ENCODE results near the gene DLX2. TPM values are rescaled to one million over a fixed set of nuclear protein-coding genes. Genes with fewer than 3 reads are reported as not detected.

The DLX2 gene
- total RNA-seq, 1 donor from 2014 or later = not detected

GRCh38 chr2:172137943-172138342 is 35.2 kb upstream of the DLX2 start:
- Histone ChIP-seq H3K79me2 (ENCODE audit: low read depth) (no peaks in the 10 kb centered on the region), H2AFZ (replicated peaks) (no peak overlapping the region), H4K20me1 (ENCODE audit: low read depth) (no peaks in the 10 kb centered on the region), H3K4me3 (no peak overlapping the region), H3K36me3 (no peaks in the 10 kb centered on the region), H3K9ac (no peak overlapping the region), H3K4me1 (peaks cover 9% of the 10 kb centered on the region), H3F3A (ENCODE audit: low read depth) (peaks cover 22% of the 10 kb centered on the region), H3K27me3 (no peaks in the 10 kb centered on the region), H3K4me2 (no peak overlapping the region), H3K9me3 (ENCODE audit: low read depth) (no peaks in the 10 kb centered on the region), H3K27ac (no peak overlapping the region)
- H3K27me3 Mint-ChIP-seq (ENCODE audit: insufficient read depth, low read depth) = peaks cover 8% of the 10 kb centered on the region
- no peak overlapping the region for H3K4me3 Mint-ChIP-seq
- TF ChIP-seq EZH2phosphoT487 (IDR thresholded peaks at IDR 0.05) = no peak
- TF ChIP-seq CTCF (IDR thresholded peaks at IDR 0.05) = no peak
- TF ChIP-seq EZH2 (IDR thresholded peaks at IDR 0.05) = no peak
- no peaks in the 10 kb centered on the region for H3K36me3 Mint-ChIP-seq
- H3K27ac Mint-ChIP-seq = no peak overlapping the region
- no peaks in the 10 kb centered on the region for H3K4me1 Mint-ChIP-seq
- peaks cover 9% of the 10 kb centered on the region for H3K9me3 Mint-ChIP-seq
- no peak for DNase-seq (ENCODE audit: low spot score)

- Histone ChIP-seq H3K4me1 (peaks cover 17% of the 10 kb centered on the region), H3K27me3 (no peaks in the 10 kb centered on the region), H2AFZ (replicated peaks) (no peak overlapping the region), H3F3A (ENCODE audit: low read depth) (peaks cover 29% of the 10 kb centered on the region), H3K9ac (no peak overlapping the region), H3K27ac (no peak overlapping the region), H3K79me2 (ENCODE audit: low read depth) (no peaks in the 10 kb centered on the region), H3K9me3 (ENCODE audit: low read depth) (no peaks in the 10 kb centered on the region), H3K4me3 (no peak overlapping the region), H3K36me3 (no peaks in the 10 kb centered on the region), H3K4me2 (no peak overlapping the region), H4K20me1 (ENCODE audit: low read depth) (no peaks in the 10 kb centered on the region)
- Mint-ChIP-seq H3K9me3 (peaks cover 9% of the 10 kb centered on the region), H3K27ac (no peak overlapping the region), H3K4me3 (no peak overlapping the region), H3K4me1 (peaks cover 4% of the 10 kb centered on the region), H3K36me3 (no peaks in the 10 kb centered on the region), H3K27me3 (ENCODE audit: insufficient read depth, low read depth) (peaks cover 10% of the 10 kb centered on the region)
- TF ChIP-seq CTCF (IDR thresholded peaks at IDR 0.05) = no peak
- no peak for TF ChIP-seq EZH2 (IDR thresholded peaks at IDR 0.05)
- TF ChIP-seq EZH2phosphoT487 (IDR thresholded peaks at IDR 0.05) = no peak
- no peak for DNase-seq (ENCODE audit: low spot score)
These were observed 34.4 kb upstream of the DLX2 start for GRCh38 chr2:172137109-172137508.

GRCh38 chr2:172135446-172135845 is 32.7 kb upstream of the DLX2 start:
- Mint-ChIP-seq H3K4me3 (no peak overlapping the region), H3K4me1 (peaks cover 10% of the 10 kb centered on the region), H3K36me3 (no peaks in the 10 kb centered on the region), H3K9me3 (peaks cover 9% of the 10 kb centered on the region), H3K27me3 (ENCODE audit: insufficient read depth, low read depth) (peaks cover 11% of the 10 kb centered on the region), H3K27ac (no peak overlapping the region)
- Histone ChIP-seq H3K4me1 (peaks cover 18% of the 10 kb centered on the region), H3K79me2 (ENCODE audit: low read depth) (no peaks in the 10 kb centered on the region), H2AFZ (replicated peaks) (no peak overlapping the region), H3K27ac (no peak overlapping the region), H3K4me2 (no peak overlapping the region), H3K36me3 (no peaks in the 10 kb centered on the region), H3K9ac (no peak overlapping the region), H3F3A (ENCODE audit: low read depth) (peaks cover 41% of the 10 kb centered on the region), H3K27me3 (no peaks in the 10 kb centered on the region), H3K9me3 (ENCODE audit: low read depth) (no peaks in the 10 kb centered on the region), H3K4me3 (no peak overlapping the region), H4K20me1 (ENCODE audit: low read depth) (no peaks in the 10 kb centered on the region)
- DNase-seq (ENCODE audit: low spot score) = no peak
- TF ChIP-seq EZH2phosphoT487 (IDR thresholded peaks at IDR 0.05) (no peak), CTCF (IDR thresholded peaks at IDR 0.05) (no peak), EZH2 (IDR thresholded peaks at IDR 0.05) (no peak)
